ENCODE results near the gene TBL3.

DNA sequence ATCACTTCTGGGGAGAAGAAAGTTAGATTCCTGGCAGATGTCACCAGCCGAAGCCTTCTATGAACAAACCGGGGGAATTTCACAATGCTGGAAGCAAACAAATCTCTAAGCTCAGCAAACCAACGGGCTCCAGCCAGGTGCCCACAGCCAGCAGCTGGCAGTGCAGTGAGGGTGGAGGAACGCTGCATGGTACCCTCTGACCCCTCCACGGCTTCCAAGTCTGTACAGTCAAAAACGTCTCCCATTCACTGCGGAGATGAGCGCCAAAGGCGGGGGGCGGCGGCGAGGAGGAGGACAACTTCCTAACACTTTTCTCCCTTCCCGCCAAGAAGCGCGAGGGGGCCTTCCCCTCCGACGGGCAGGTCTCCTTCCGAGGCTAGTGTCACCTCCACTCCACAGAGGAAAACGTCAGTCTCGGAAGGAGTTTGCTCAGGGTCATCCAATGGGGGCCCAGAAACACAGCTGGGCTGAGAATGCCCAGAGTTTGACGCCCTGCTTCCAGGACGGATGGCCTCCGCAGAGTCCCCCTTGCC is 36.8 kb downstream of the TBL3 start:
- TF ChIP-seq, protein P1, sequence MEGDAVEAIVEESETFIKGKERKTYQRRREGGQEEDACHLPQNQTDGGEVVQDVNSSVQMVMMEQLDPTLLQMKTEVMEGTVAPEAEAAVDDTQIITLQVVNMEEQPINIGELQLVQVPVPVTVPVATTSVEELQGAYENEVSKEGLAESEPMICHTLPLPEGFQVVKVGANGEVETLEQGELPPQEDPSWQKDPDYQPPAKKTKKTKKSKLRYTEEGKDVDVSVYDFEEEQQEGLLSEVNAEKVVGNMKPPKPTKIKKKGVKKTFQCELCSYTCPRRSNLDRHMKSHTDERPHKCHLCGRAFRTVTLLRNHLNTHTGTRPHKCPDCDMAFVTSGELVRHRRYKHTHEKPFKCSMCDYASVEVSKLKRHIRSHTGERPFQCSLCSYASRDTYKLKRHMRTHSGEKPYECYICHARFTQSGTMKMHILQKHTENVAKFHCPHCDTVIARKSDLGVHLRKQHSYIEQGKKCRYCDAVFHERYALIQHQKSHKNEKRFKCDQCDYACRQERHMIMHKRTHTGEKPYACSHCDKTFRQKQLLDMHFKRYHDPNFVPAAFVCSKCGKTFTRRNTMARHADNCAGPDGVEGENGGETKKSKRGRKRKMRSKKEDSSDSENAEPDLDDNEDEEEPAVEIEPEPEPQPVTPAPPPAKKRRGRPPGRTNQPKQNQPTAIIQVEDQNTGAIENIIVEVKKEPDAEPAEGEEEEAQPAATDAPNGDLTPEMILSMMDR (IDR thresholded peaks at IDR 0.05): no peak
- no peak for TF ChIP-seq EZH2phosphoT487 (IDR thresholded peaks at IDR 0.05)
